HL-60 (cell line): ENCODE measurements around the gene DSC3.

Experiments
- CTCF ChIP-seq: IDR thresholded peaks from one replicate; pipeline ENCODE4 v1.5.1; 2011; ENCODE audit warnings: low read length, control low read depth, inconsistent platforms; ENCODE audit not compliant: insufficient read depth
- GABPA ChIP-seq: IDR thresholded peaks from 2 replicates; pipeline ENCODE4 v1.6.1; 2012; ENCODE audit warnings: low read depth
- POLR2AphosphoS5 ChIP-seq: IDR thresholded peaks from 2 replicates; pipeline ENCODE4 v1.6.1; 2012; ENCODE audit warnings: low read depth
- TF ChIP-seq, protein P1 (sequence below): IDR thresholded peaks from 2 replicates; pipeline ENCODE4 v1.6.1; 2012; ENCODE audit warnings: low read depth; ENCODE audit not compliant: insufficient replicate concordance

DNA sequence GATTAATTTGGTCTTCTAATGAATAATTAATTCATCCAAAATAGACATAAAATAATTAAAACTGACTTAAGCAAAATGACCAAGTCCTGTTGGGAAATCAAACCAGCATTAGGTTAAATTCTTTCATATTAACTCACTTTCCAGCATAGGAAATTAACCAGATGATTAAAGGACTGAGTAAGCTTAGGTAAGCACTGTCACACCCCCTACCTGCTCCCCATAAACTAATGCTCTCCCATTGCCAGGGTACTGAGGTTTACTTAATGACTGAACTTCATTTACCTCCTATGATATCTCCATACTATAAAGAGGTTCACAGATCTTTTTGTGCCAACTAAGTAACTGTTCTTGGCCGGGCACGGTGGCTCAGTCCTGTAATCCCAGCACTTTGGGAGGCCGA, 46.0 kb upstream of the DSC3 start:
- TF ChIP-seq GABPA (no peak), CTCF (no peak), POLR2AphosphoS5 (no peak)
- TF ChIP-seq, protein P1, sequence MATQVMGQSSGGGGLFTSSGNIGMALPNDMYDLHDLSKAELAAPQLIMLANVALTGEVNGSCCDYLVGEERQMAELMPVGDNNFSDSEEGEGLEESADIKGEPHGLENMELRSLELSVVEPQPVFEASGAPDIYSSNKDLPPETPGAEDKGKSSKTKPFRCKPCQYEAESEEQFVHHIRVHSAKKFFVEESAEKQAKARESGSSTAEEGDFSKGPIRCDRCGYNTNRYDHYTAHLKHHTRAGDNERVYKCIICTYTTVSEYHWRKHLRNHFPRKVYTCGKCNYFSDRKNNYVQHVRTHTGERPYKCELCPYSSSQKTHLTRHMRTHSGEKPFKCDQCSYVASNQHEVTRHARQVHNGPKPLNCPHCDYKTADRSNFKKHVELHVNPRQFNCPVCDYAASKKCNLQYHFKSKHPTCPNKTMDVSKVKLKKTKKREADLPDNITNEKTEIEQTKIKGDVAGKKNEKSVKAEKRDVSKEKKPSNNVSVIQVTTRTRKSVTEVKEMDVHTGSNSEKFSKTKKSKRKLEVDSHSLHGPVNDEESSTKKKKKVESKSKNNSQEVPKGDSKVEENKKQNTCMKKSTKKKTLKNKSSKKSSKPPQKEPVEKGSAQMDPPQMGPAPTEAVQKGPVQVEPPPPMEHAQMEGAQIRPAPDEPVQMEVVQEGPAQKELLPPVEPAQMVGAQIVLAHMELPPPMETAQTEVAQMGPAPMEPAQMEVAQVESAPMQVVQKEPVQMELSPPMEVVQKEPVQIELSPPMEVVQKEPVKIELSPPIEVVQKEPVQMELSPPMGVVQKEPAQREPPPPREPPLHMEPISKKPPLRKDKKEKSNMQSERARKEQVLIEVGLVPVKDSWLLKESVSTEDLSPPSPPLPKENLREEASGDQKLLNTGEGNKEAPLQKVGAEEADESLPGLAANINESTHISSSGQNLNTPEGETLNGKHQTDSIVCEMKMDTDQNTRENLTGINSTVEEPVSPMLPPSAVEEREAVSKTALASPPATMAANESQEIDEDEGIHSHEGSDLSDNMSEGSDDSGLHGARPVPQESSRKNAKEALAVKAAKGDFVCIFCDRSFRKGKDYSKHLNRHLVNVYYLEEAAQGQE: no peak
